GM10847 (cell line): ENCODE measurements around the gene NUP93.

Experiments used
- POLR2A ChIP-seq: IDR thresholded peaks from 2 replicates; pipeline ENCODE4 v1.6.1; 2011; ENCODE audit not compliant: insufficient read length; ENCODE audit errors: extremely low read depth

The NUP93 gene

DNA sequence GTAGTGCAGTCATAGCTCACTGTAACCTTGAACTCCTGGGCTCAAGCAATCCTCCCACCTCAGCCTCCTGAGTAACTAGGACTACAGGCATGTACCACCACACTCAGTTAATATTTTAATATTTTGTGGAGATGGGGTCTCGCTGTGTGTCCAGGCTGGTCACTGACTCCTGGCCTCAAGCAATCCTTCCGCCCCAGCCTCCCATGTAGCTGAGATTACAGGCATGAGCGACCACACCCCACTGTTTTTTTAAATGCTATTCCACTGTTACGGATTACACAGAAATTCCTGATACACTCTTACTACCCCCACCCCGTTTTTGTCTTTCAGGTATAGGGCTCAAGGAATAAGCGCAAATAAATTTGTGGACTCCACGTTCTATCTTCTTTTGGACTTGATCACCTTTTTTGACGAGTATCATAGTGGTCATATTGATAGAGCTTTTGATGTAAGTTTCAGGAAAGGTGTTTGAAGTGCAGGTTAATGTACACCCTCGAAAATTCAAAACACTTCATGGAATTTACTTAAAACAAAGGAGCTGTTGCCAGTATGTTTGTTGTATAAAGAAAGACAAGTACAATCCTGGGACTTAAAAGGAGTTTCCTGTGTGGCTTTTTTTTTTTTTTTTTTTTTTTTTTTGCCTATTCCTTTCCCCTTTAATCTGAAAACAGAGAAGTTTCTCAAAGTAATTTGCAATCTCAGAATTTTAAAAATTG, 108.9 kb downstream of the NUP93 start:
- TF ChIP-seq POLR2A, result no peak

DNA sequence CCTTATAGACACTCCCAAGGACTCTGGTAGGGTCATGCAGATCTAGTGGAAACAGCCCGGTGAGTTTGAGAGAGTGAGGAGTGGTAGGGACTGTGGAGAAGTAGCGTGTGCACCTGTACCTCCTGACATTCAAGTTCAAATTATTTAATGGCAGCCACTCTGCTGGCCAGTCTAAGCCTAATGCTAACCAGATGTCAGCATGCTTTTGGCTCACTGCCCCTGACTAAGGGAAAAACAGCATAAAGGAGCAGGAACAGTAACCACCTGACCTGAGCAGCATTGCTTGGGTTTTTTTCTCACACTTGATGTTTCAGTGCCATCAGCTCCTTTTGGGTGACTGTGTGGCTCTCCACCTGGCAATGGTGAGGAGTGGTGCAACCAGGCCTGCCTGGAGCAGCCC, 111.3 kb downstream of the NUP93 start:
- no peak for TF ChIP-seq POLR2A

DNA sequence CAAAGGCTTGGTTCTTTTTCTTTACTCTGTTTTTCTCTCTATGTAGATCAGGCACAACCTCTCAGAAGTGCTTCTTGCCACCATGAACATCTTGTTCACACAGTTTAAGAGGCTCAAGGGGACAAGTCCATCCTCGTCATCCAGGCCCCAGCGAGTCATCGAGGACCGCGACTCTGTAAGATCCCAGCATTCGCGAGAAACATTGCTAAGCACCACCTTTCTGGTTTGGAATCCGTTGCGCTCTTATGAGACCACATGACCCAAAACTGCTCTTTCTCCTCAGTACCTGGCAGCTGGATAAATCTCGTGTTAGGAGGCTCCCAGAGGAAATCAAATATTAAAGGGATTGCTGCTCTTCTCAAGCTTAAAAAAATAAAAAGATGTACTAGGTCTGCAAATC, 111.7 kb downstream of the NUP93 start:
- TF ChIP-seq POLR2A, result no peak

DNA sequence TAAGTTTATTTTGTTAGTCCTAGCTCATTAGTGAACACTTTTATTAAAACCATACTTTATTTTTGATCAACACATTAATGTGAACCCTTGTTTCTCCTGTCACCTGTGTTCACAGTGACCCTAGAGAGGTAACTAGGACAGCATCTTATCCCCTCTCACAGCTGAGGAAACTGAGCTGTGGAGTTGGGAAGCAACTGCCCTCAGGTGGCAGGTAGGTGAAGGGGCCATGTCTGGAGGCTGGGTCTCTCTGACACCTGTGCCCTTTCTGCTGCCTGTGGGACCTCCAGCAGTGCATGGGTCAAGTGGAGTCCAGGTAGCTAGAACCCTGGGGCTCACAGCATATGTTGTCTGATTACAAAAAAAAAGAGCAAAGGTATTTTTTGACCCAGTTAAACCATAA, 112.2 kb downstream of the NUP93 start:
- TF ChIP-seq POLR2A, result no peak

DNA sequence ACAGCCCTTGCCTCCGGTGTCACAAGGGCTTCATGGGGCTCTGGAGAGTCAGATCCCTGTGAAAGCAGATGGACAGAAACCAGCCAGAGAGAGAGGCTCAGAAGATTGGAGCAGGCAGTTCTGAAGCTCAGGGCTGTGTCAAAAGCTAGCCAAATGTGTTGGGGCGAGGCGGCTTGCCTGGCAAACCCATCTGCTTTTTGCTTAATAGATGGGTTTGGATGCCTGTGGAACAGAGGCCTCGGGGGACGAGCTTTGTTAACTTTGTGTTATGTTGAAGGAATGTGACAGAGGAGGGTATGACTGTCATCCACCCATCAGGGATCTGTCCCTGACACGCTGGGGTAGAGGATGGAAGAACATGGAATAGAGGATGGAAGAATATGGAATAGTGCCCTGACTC, 114.1 kb downstream of the NUP93 start:
- no peak for TF ChIP-seq POLR2A

DNA sequence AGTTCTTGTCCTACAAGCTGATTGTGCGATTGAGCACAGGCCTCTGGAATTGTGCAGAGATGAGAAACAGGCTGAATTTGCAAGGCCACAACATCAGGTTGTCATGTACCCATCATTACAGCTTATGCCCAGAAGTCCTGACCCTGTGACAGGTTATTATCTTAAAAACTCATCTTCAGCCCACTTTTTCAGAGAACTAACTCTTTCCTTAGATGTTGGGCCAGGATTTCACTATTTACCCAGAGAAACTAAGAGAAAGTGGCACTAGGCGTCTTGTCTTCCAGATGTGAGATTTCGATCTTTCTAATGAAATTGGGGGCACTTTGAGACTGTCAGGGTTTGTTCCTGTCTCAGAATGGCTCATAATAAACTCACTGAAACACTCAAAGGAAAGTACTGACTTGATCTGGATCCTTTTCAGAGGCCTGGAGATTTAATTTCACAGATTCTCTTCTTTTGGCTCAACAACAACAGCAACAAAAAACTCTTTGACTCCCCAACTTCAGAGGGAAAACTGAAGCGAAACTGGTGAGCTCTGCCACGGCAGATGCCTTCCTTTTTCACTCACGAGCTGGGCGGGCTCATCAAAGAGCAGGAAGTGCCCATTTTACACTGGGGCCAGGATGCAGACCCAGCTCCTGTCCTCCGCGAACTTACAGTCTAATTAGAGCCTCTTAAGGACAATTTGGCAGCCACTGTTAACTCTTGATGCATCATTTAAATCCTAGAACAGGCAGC, 117.4 kb downstream of the NUP93 start:
- TF ChIP-seq POLR2A, result no peak

DNA sequence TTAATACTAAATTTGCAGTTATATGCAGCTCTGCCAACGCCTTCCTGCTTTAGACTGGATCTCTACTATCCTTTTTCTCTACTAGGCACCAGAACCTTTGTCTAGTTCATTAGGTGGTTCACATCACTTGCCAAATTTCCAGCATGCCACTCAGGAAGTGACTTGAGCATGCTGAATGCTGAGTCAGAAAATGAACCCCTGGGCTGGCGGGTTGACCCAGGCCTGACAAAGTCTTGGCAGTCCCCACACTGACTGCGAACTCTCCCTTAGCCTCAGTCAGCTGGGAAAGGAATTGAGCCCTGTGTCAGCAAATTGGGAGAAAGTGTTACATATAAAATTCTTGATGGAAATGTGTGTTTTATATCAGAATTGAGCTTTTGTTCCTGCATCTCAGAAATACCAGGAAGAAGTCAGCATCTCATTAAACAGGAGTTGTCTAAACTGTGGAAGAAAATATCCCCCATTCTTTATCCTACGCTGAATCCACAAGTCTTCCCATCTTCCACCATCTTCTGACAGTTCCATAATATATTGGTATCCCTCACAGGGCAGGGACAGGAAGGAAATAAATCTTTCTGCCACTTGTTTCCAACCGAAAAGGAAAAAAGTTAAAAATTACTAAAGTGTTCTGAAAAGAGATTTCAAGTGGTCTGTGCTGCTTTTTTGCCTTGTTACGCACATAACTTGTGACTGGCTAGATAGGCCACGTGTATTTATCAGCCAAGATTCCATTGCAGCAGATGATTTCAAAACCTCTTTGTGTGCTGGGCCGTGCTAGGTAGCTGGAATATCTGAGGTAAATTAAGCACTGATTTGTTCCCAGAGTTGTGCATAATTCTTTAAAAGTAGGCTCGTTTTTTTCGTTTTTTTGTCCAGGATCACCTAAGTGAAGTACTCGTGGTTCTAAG, 118.4 kb downstream of the NUP93 start:
- TF ChIP-seq POLR2A, result no peak

DNA sequence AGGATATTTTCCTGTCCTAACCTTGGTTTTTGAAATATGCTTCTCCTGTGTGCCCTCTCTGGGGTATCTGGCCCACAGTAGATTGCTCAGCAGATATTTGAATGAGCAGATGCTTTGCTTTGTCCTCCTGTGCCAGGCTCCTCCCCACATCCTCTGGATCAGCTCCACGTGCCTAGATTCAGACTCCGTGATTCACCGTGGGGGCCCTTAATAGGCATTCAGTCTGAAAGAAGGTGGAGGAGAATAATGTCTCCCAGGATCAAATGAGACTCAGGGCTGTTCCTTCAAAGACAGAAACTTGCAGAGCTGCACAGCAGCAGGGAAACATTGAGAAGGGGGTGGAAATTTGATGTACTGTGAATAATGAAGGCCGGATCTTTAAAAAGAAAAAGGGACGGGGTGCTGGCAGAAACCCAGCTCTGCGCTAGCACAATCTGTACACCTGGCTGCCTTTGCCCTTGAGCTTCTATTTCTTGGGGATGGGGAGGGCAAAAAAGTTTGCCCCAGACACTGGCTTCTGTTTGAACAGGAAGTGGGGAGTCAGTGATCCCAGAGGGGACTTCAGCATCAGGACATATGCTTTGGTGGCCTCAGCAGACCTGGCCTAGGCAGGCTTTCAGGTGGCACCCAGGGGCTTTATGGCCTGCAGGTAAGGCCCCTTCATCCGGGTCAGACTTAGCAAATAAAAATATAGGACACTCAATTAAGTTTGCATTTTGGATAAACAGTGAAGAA, 119.2 kb downstream of the NUP93 start:
- TF ChIP-seq POLR2A, result no peak

DNA sequence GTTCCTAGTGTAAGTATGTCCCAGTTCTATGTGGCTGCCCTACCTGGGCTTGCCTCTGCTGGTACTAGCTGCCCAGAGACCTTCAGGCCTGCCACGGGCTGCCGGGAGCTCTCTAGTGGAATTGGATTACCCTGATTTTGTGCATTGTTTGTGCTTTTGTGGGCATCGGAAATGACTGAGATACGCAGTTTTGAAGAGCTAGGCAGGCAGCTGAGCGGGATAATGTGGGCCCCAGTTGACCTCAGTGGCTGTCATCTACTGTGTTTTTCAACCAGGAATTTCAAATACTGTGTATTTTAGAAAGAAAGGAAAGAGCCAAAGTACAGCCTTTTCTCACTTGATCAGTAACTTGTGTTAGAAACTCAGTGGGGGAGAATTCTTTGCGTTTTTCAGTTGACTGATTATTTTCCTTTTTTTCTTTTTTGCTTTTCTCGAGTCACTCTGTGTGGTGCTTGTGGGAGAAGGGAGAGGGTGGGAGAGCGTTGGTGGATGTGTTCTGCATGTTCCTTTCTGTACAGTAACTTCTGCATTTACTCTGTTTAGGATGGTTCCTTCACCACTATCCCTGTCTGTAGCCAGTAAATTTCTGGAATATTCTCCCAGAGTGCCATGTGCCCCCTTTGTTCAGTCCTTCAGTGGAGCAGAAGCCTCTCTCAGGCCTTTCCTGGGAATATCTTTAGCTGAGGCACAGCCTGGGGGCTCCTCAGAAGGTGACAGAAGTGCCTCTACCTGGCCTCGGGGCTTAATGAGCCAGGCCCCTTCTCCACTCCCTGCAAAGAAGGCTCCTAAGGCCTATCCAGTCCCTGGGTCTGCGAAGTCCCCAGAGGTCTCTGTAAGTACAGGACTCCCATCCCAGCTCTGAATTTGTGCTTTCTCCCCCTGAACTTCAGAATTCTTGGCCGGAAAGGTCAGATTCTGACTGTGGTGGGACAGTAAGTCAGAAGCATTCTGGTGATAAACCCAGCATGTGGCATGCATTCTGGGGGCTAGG, 120.1 kb downstream of the NUP93 start:
- TF ChIP-seq POLR2A, result no peak

DNA sequence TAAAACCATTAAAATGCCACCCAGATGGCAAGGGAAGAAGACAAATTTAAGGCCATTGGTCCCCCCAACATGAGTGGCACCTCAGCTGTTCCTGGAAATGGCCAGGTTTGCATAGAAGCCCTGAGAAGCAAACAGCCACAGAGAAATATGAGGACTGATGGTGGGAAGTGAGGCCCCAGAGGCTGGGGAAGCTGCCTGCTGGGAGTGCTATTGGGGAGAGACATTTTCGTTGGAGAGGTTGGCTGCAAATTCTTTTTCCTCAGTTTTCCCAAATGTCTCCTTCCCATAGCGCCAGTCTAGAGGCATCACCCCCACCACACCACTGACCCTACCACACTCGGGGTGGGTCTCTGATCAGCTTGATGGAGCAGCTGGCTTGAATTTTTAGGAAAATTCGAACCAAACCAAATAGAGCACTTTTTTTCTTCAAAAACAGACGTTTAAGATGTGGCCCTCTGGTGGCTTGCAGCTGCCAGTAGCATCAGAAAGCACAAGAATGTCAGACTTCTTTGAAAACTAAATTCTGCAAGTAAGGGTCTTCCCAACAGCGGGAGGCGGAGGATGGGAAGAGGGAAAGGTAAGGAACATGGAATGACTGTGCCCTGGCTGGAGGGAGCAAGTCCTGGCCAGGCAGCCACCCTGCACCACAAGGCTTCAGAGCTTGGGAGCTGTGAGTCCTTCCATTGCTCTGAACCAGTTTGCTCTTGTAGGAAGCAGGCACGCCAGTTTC, 121.9 kb downstream of the NUP93 start:
- no peak for TF ChIP-seq POLR2A

DNA sequence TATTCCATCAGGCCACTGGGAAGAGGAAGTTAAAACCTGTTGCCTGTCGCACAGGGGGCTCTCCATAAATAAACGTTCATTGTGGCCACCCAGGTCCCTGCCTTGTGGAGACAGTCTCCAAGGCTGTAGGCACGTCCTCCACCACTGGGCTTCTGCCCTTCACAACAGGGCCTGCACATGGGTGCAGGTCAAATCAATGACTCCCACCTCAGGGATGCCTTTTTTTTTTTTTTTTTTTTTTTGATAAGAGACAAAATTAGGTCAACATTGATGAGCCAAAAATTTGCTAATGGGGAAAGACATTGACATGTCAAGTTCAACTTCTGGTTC, 122.4 kb downstream of the NUP93 start:
- no peak for TF ChIP-seq POLR2A

DNA sequence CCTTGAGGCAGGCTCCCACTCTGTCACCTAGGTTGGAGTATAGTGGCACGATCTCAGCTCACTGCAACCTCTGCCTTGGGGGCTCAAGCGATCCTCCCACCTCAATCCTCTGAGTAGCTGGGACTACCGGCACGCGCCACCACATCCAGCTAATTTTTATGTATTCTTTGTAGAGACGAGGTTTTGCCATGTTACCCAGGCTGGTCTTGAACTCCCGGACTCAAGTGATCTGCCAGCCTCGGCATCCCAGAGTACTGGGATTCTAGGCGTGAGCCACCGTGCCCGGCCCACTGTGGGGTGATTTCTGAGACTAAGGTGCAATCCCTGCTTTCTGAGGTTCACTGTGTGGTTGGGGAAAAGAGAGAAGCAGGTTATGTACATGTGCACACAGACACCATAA, 123.0 kb downstream of the NUP93 start:
- TF ChIP-seq POLR2A, result no peak

DNA sequence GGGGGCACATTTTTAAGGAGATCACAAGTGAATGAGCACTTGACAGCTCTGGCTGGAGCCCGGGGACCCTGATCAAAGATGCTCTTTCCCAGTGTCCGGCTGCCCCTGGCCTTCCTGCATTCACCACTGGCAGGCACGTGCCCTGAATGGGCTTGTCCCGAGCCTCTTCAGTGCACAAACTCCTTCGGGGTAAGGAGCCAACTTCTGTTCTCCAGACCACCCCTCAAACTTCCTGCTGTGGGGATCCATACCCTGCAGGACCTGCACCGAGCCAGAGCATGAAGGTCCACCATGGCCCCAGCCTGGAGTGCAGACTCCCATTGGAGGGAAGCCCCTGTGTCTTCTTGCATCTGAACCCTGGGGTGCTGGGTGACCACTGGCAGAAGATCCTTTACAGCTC, 125.3 kb downstream of the NUP93 start:
- TF ChIP-seq POLR2A, result no peak
